Measurements from ENCODE around the gene UBA1. TPM values are rescaled to one million over a fixed set of nuclear protein-coding genes. Genes with fewer than 3 reads are reported as not detected.

Gene UBA1
- total and polyA plus RNA-seq, 10 of the 15 experiments (the other 5 are each of a cell fraction or from before 2014, with no cell fraction given) = 60.4 to 314 (median 216) TPM

GRCh38 chrX:47223476-47224250, 30.0 kb downstream of the UBA1 start:
- Histone ChIP-seq H3K4me2 (ENCODE audit: control insufficient read depth, insufficient read depth) (no peak overlapping the region), H3K27ac (ENCODE audit: control insufficient read depth, insufficient read depth) (no peak overlapping the region), H3K36me3 (ENCODE audit: control insufficient read depth in 2 of 2, insufficient read depth in 2 of 2, low read length in 1 of 2) (peaks cover 27 to 29% of the 10 kb centered on the region in 2 experiments; a peak in 3 of 4 replicates), H2AFZ (ENCODE audit: control insufficient read depth, low read depth, low read length) (no peak overlapping the region), H4K20me1 (ENCODE audit: control insufficient read depth, insufficient read depth) (peaks cover 18% of the 10 kb centered on the region), H3K9me3 (replicated peaks; ENCODE audit: control insufficient read depth, insufficient read depth, low read length) (no peaks in the 10 kb centered on the region), H3K79me2 (ENCODE audit: control insufficient read depth, insufficient read depth, low read length) (peaks cover 37% of the 10 kb centered on the region), H3K9ac (ENCODE audit: control insufficient read depth, insufficient read depth, low read length) (no peak overlapping the region), H3K4me1 (ENCODE audit: control insufficient read depth, insufficient read depth, low read length) (peaks cover 8% of the 10 kb centered on the region; the same call in 1 of the 2 replicates), H3K4me3 (no peak overlapping the region), H3K27me3 (replicated peaks in 1 of 2; ENCODE audit: control insufficient read depth in 2 of 2, insufficient read depth in 2 of 2, low read length in 1 of 2) (no peaks in the 10 kb centered on the region)
- no peak for ATAC-seq
- ChIA-PET CTCF (no interaction called here), RAD21 (ENCODE audit: unreplicated experiment) (no interaction called here), POLR2A (interaction anchor here (0.6 kb wide), 1 partner anchor 79 kb away, joined by 3 read pairs; the partner anchor contains the start of gene NDUFB11), SMC1A (ENCODE audit: uncharacterized antibody, unreplicated experiment) (no interaction called here)
- intact Hi-C loops (cut with micrococcal nuclease; ENCODE audit: unreplicated experiment) (no loop called here), in situ Hi-C loops (cut with MboI) (loop anchor here (25.0 kb wide), 1 partner anchor 1714 kb away; no protein-coding TSS in a partner anchor)
- FAIRE-seq = no peak
- 95% methylated on average over 13 of the region's 13 CpGs for WGBS (ENCODE audit: insufficient coverage, insufficient replicate concordance, low lambda C conversion rate, missing lambda C conversion rate)
- TF ChIP-seq EED (IDR thresholded peaks at IDR 0.05; ENCODE audit: low read depth) (no peak), RELA (IDR thresholded peaks at IDR 0.05; ENCODE audit: borderline replicate concordance, partially characterized antibody) (no peak), POLR2A (IDR thresholded peaks at IDR 0.05; ENCODE audit: low read depth, low read length) (0 out of 2 replicates have a peak, but pooled peaks have one; percentile 13), USF1 (IDR thresholded peaks at IDR 0.05; ENCODE audit: borderline replicate concordance, extremely low read length, insufficient read depth, low read depth, low read length) (no peak)
- TF ChIP-seq, protein P1, sequence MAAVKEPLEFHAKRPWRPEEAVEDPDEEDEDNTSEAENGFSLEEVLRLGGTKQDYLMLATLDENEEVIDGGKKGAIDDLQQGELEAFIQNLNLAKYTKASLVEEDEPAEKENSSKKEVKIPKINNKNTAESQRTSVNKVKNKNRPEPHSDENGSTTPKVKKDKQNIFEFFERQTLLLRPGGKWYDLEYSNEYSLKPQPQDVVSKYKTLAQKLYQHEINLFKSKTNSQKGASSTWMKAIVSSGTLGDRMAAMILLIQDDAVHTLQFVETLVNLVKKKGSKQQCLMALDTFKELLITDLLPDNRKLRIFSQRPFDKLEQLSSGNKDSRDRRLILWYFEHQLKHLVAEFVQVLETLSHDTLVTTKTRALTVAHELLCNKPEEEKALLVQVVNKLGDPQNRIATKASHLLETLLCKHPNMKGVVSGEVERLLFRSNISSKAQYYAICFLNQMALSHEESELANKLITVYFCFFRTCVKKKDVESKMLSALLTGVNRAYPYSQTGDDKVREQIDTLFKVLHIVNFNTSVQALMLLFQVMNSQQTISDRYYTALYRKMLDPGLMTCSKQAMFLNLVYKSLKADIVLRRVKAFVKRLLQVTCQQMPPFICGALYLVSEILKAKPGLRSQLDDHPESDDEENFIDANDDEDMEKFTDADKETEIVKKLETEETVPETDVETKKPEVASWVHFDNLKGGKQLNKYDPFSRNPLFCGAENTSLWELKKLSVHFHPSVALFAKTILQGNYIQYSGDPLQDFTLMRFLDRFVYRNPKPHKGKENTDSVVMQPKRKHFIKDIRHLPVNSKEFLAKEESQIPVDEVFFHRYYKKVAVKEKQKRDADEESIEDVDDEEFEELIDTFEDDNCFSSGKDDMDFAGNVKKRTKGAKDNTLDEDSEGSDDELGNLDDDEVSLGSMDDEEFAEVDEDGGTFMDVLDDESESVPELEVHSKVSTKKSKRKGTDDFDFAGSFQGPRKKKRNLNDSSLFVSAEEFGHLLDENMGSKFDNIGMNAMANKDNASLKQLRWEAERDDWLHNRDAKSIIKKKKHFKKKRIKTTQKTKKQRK (IDR thresholded peaks at IDR 0.05; ENCODE audit: low read depth, low read length) = no peak
- DNase-seq (ENCODE audit: low read depth, low spot score) = no peak
- no TSS peak for BruUV-seq (replicated peaks)

Data from GM12878 (cell line).